Mesothelial cell of epicardium (in vitro differentiated cells): Measurements from ENCODE around the gene CHAF1A. TPM values are rescaled to one million over a fixed set of nuclear protein-coding genes. Genes with fewer than 3 reads are reported as not detected.

Source experiments
- DNase-seq, 2 experiments: peaks; one replicate each; pipeline ENCODE4 v3.0.0; 2021; ENCODE audit warnings: low spot score in 2 of 2; ENCODE audit not compliant: unreplicated experiment in 2 of 2
- H3K27ac Mint-ChIP-seq: 2 replicates; pipeline ENCODE4 v1.8.0; 2021; ENCODE audit warnings: mixed read lengths
- H3K27me3 Mint-ChIP-seq: 2 replicates; pipeline ENCODE4 v1.8.0; 2021; ENCODE audit warnings: low read depth, mixed read lengths
- H3K36me3 Mint-ChIP-seq: 2 replicates; pipeline ENCODE4 v1.8.0; 2021; ENCODE audit warnings: mixed read lengths
- H3K4me1 Mint-ChIP-seq: 2 replicates; pipeline ENCODE4 v1.8.0; 2021; ENCODE audit warnings: mixed read lengths
- H3K4me3 Mint-ChIP-seq: 2 replicates; pipeline ENCODE4 v1.8.0; 2021; ENCODE audit warnings: mild to moderate bottlenecking, moderate library complexity, mixed read lengths
- H3K9me3 Mint-ChIP-seq: 2 replicates; pipeline ENCODE4 v1.8.0; 2021; ENCODE audit warnings: mixed read lengths
- CTCF ChIP-seq: fragments of 200-600 bp; sonication (generic); IDR thresholded peaks from one replicate; pipeline ENCODE4 v1.5.0; 2021; ENCODE audit warnings: antibody characterized with exemption; ENCODE audit not compliant: unreplicated experiment
- total RNA-seq: library from RNA; stranded (reverse); gene quantifications from 3 replicates; pipeline ENCODE4 v1.2.1, GENCODE V29; 2021

Gene CHAF1A
- total RNA-seq, 1 donor from 2014 or later, result 33.1 TPM

GRCh38 chr19:4390017-4390566 is 12.3 kb upstream of the CHAF1A start:
- no peaks in the 10 kb centered on the region for H3K27me3 Mint-ChIP-seq
- peak overlapping the region; percentile 90 for H3K27ac Mint-ChIP-seq
- H3K9me3 Mint-ChIP-seq, result no peaks in the 10 kb centered on the region
- peaks cover 60% of the 10 kb centered on the region for H3K4me1 Mint-ChIP-seq
- no peak for TF ChIP-seq CTCF
- no peak for DNase-seq
- H3K4me3 Mint-ChIP-seq, result peak overlapping the region; percentile 45
- H3K36me3 Mint-ChIP-seq, result no peaks in the 10 kb centered on the region

DNA sequence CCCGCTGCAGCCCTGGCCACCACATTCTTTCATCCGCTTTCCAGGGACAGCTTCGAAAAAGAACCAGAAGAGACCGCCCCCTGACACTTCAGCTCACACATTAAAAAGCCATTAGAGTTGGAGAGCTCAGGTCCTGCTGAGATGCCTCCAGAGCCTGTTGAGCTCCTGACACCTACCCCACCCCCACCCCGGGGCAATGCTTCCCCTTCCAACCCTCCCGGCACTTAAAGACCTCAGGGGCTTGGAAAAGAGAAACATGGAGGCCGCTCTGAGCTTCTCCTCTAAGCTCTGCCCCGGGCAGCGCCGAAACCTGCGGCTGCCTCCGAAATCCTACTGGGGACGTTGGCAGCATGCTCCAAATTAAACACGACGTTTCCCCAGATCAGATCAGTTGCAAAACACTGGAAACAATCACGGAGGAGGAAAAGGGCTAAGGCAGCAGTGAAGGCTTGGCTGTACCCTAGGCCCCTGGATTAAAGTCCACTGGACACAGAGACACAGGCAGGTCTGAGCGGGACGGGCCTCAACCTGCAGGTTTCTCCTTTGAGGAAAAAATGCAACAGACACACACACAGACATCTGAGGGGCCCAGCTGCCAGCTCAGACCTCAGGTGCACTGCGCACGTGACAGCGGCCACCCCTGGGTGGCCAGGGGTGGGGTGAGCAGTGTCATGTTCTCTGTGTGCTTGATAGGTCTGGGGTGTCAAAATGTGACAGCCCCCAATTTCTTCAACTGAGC is 11.7 kb upstream of the CHAF1A start:
- no peaks in the 10 kb centered on the region for H3K27me3 Mint-ChIP-seq
- DNase-seq, result no peak
- no peaks in the 10 kb centered on the region for H3K9me3 Mint-ChIP-seq
- H3K4me3 Mint-ChIP-seq, result peak overlapping the region; percentile 45
- peak overlapping the region; percentile 90 for H3K27ac Mint-ChIP-seq
- no peak for TF ChIP-seq CTCF
- peaks cover 61% of the 10 kb centered on the region for H3K4me1 Mint-ChIP-seq
- no peaks in the 10 kb centered on the region for H3K36me3 Mint-ChIP-seq

DNA sequence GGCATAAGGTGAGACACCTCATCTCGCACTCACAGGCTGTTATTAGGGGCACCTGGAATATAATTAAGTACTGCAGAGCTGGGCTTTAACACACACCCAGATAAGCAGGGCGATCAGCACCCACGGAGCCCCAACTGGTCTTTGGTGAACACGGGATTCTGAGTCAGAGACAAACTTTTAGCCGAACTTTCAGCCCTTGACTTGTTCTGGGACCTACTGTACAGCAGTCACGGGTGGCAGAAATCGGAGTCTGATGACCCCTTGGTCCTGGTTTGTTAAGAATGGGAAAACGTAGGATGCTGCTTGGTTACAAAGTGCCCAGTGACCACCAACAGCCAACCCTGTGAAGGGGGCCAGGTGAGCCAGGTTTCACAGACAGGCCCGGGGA is 11.1 kb upstream of the CHAF1A start:
- Mint-ChIP-seq H3K9me3 (no peaks in the 10 kb centered on the region), H3K4me1 (peaks cover 61% of the 10 kb centered on the region), H3K27me3 (no peaks in the 10 kb centered on the region), H3K36me3 (no peaks in the 10 kb centered on the region), H3K27ac (peak overlapping the region; percentile 90), H3K4me3 (peak overlapping the region; percentile 45)
- DNase-seq, result no peak
- no peak for TF ChIP-seq CTCF

GRCh38 chr19:4391701-4392483 is 10.5 kb upstream of the CHAF1A start:
- peaks cover 64% of the 10 kb centered on the region for H3K4me1 Mint-ChIP-seq
- no peaks in the 10 kb centered on the region for H3K27me3 Mint-ChIP-seq
- peak overlapping the region; percentile 90 for H3K27ac Mint-ChIP-seq
- DNase-seq, result no peak
- no peak for TF ChIP-seq CTCF
- H3K9me3 Mint-ChIP-seq, result no peaks in the 10 kb centered on the region
- no peak overlapping the region for H3K4me3 Mint-ChIP-seq
- H3K36me3 Mint-ChIP-seq, result peaks cover 2% of the 10 kb centered on the region

DNA sequence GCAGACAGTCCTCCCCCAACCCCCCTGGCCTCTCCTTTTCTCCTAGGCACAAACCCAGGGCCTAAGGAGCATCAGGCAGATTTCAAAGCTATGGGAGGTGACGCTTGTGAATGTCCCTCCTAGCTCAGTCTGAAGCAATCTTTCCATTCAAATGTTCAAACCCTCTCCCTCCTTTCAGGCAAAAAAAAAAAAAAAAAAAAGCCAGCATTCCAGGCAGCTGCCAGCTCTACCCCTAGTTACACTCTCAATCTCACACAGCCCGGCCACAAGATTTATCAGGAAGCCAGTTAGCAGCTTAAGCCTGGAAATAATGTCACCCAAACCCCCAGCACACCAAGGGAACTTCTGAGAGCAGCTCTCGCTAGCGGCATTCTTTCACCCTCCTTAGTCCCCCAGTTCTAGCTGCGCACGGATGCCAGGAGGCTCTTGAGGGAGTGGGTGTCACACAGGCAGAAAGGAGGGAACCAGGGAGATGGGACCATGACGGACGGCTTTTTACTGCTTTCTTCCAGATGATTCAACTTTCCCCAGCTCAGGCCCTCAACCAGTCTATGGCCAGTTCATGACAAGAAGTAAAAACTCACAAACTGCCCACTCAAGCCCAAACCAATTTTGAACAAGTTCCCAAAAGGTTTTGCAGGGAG is 8.4 kb upstream of the CHAF1A start:
- Mint-ChIP-seq H3K4me1 (peaks cover 61% of the 10 kb centered on the region), H3K36me3 (peaks cover 2% of the 10 kb centered on the region), H3K9me3 (no peaks in the 10 kb centered on the region), H3K27me3 (no peaks in the 10 kb centered on the region), H3K27ac (peak overlapping the region; percentile 89), H3K4me3 (peak overlapping the region; percentile 8)
- DNase-seq, result no peak
- TF ChIP-seq CTCF, result no peak
